ENCODE measurements around the gene FAM227A. TPM values are rescaled to one million over a fixed set of nuclear protein-coding genes. Genes with fewer than 3 reads are reported as not detected.

The FAM227A gene
- polyA plus RNA-seq, 3 donors = not detected

DNA sequence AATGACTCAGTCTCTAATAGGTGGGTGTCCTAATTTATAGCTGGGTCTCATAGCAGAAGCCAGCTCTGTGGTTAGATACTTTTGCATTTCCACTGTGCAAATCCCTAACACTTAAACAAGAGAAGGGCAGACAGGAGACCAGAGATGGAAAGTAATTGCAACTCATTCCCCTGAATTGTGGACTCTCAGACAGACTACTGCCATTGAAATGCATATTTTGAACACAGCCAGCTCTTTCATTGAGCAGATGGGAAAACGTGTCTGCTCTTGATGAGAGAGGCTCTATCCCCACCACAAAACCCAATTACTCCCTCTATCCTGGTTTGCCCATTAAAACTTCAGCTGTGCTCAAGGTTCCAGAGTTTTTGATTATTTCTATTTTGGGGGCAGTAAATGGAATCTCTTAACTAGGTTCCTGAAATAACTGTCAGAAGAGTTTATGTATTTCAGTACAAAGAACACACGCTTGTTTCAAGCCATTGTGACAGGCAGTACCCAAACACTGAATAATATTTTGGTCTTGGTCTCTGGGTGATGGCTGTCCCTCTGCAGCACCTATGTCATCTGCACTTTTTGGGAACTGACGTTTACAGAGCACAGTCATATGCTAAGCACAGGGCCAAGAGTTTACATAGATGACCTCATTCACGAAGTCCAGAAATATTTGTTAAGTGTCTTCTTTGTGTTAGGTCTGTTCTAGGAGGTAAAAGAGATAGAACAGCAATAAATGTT is 41.7 kb downstream of the FAM227A start:
- Mint-ChIP-seq H3K36me3 (no peaks in the 10 kb centered on the region), H3K4me1 (no peaks in the 10 kb centered on the region), H3K9me3 (peaks cover 4 to 14% (median 13%) of the 10 kb centered on the region in 7 donors), H3K4me3 (no peak overlapping the region), H3K27me3 (ENCODE audit: low read depth in 3 of 3) (peaks cover 0 to 4% (median 2%) of the 10 kb centered on the region in 3 donors), H3K27ac (no peak overlapping the region)
- Histone ChIP-seq H3K9me3 (replicated peaks in 1 of 2; ENCODE audit: control insufficient read depth in 1 of 2, insufficient read depth in 1 of 2, low read length in 2 of 2) (peaks cover 0 to 4% of the 10 kb centered on the region in 2 donors), H2AFZ (ENCODE audit: insufficient read depth, low read depth, low read length, poor library complexity, severe bottlenecking) (no peak overlapping the region), H3K4me3 (replicated peaks in 1 of 3; ENCODE audit: low read depth in 2 of 3, low read length in 3 of 3) (no peak overlapping the region), H4K20me1 (ENCODE audit: insufficient read depth, low read length) (no peaks in the 10 kb centered on the region), H3K36me3 (replicated peaks in 1 of 2; ENCODE audit: control insufficient read depth in 1 of 2, insufficient read depth in 2 of 2, low read length in 2 of 2) (no peaks in the 10 kb centered on the region), H3K79me2 (ENCODE audit: insufficient read depth, low read length) (no peaks in the 10 kb centered on the region), H3K4me2 (replicated peaks; ENCODE audit: extremely low read depth, low read length, poor library complexity, severe bottlenecking) (no peak overlapping the region), H3K9ac (ENCODE audit: insufficient read depth, low read length, poor library complexity, severe bottlenecking) (no peak overlapping the region), H3K4me1 (ENCODE audit: control insufficient read depth in 1 of 2, insufficient read depth in 2 of 2, low read length in 2 of 2) (no peaks in the 10 kb centered on the region), H3K27me3 (ENCODE audit: control insufficient read depth in 2 of 2, insufficient read depth in 2 of 2, low read length in 2 of 2) (no peaks in the 10 kb centered on the region), H3K27ac (ENCODE audit: low read depth in 1 of 2, low read length in 2 of 2) (no peak overlapping the region)
- TF ChIP-seq CTCF (IDR thresholded peaks at IDR 0.05) = no peak
- intact Hi-C loops (cut with micrococcal nuclease) = no loop called here
- no peak for DNase-seq
- WGBS (ENCODE audit: insufficient coverage) = 100% methylated on average over 2 of the region's 4 CpGs

DNA sequence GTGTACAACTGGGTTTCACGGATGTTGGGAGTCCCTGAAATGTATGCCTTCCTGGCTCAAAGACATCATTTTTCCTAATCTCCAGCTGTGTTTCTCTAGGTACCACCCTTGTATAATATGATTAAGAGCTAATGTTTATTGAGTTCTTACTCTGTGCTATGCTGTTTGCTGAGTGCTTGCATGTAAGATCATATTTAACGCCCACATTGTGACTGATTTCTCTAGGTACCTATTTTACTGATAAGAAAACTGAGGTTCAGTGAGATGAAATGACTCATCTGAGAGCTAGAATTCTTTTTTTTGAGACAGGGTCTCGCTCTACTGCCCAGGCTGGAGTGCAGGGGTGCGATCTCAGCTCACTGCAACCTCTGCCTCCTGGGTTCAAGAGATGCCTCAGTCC is 42.6 kb downstream of the FAM227A start:
- WGBS (ENCODE audit: insufficient coverage) = 96% methylated on average over 3 of the region's 4 CpGs
- intact Hi-C loops (cut with micrococcal nuclease) = no loop called here
- Mint-ChIP-seq H3K9me3 (peaks cover 4 to 10% (median 9%) of the 10 kb centered on the region in 7 donors), H3K4me3 (no peak overlapping the region), H3K36me3 (no peaks in the 10 kb centered on the region), H3K27ac (no peak overlapping the region), H3K27me3 (ENCODE audit: low read depth in 3 of 3) (peaks cover 0 to 6% (median 4%) of the 10 kb centered on the region in 3 donors), H3K4me1 (no peaks in the 10 kb centered on the region)
- TF ChIP-seq CTCF (IDR thresholded peaks at IDR 0.05) = no peak
- Histone ChIP-seq H3K4me3 (replicated peaks in 1 of 3; ENCODE audit: low read depth in 2 of 3, low read length in 3 of 3) (no peak overlapping the region), H3K36me3 (replicated peaks in 1 of 2; ENCODE audit: control insufficient read depth in 1 of 2, insufficient read depth in 2 of 2, low read length in 2 of 2) (no peaks in the 10 kb centered on the region), H3K9ac (ENCODE audit: insufficient read depth, low read length, poor library complexity, severe bottlenecking) (no peak overlapping the region), H3K9me3 (replicated peaks in 1 of 2; ENCODE audit: control insufficient read depth in 1 of 2, insufficient read depth in 1 of 2, low read length in 2 of 2) (peaks cover 0 to 4% of the 10 kb centered on the region in 2 donors), H3K27me3 (ENCODE audit: control insufficient read depth in 2 of 2, insufficient read depth in 2 of 2, low read length in 2 of 2) (no peaks in the 10 kb centered on the region), H4K20me1 (ENCODE audit: insufficient read depth, low read length) (no peaks in the 10 kb centered on the region), H3K79me2 (ENCODE audit: insufficient read depth, low read length) (no peaks in the 10 kb centered on the region), H3K4me1 (ENCODE audit: control insufficient read depth in 1 of 2, insufficient read depth in 2 of 2, low read length in 2 of 2) (no peaks in the 10 kb centered on the region), H2AFZ (ENCODE audit: insufficient read depth, low read depth, low read length, poor library complexity, severe bottlenecking) (no peak overlapping the region), H3K4me2 (replicated peaks; ENCODE audit: extremely low read depth, low read length, poor library complexity, severe bottlenecking) (no peak overlapping the region), H3K27ac (ENCODE audit: low read depth in 1 of 2, low read length in 2 of 2) (no peak overlapping the region)
- DNase-seq = no peak

All from CD14-positive monocyte (primary cell).